SJSA1 (cell line): ENCODE measurements around the gene IFT80. TPM values are rescaled to one million over a fixed set of nuclear protein-coding genes. Genes with fewer than 3 reads are reported as not detected.

Experiments used
- DNase-seq, 2 experiments: peaks; one replicate each; pipeline ENCODE4 v3.0.0-alpha.2; 2015 to 2020; ENCODE audit warnings: low spot score in 2 of 2, low read depth in 1 of 2
- H3K27ac ChIP-seq: fragments of 250-450 bp; sonication (Bioruptor Pico); 2 replicates; pipeline ENCODE4 v1.5.1; 2020; ENCODE audit warnings: mild to moderate bottlenecking, moderate library complexity
- H3K27me3 ChIP-seq: fragments of 250-450 bp; sonication (Bioruptor Pico); replicated peaks from 2 replicates; pipeline ENCODE4 v1.5.1; 2020; ENCODE audit warnings: mild to moderate bottlenecking, moderate library complexity
- H3K36me3 ChIP-seq: fragments of 250-450 bp; sonication (Bioruptor Pico); 2 replicates; pipeline ENCODE4 v1.5.1; 2020; ENCODE audit warnings: mild to moderate bottlenecking
- H3K4me1 ChIP-seq: fragments of 250-450 bp; sonication (Bioruptor Pico); replicated peaks from 2 replicates; pipeline ENCODE4 v1.6.1; 2021; ENCODE audit warnings: mild to moderate bottlenecking
- H3K4me3 ChIP-seq: fragments of 250-450 bp; sonication (Bioruptor Pico); 2 replicates; pipeline ENCODE4 v1.5.1; 2020; ENCODE audit warnings: mild to moderate bottlenecking
- H3K9me3 ChIP-seq: fragments of 250-450 bp; sonication (Bioruptor Pico); replicated peaks from 2 replicates; pipeline ENCODE4 v1.5.1; 2020; ENCODE audit warnings: mild to moderate bottlenecking
- total RNA-seq: library from RNA; depleted of rRNA; stranded (reverse); fragments of >200 nt; shearing (Covaris generic); gene quantifications from 2 replicates; pipeline ENCODE4 v1.2.3, GENCODE V29; 2014; rRNA removed

IFT80 gene
- total RNA-seq, 1 experiment from 2014 or later, result 26.9 TPM

GRCh38 chr3:160217675-160218074 is 181.3 kb downstream of the IFT80 start:
- H3K36me3 ChIP-seq, result no peaks in the 10 kb centered on the region
- no peak overlapping the region for H3K27ac ChIP-seq
- no peaks in the 10 kb centered on the region for H3K9me3 ChIP-seq
- no peak for DNase-seq
- H3K4me3 ChIP-seq, result no peak overlapping the region
- H3K27me3 ChIP-seq, result peaks cover 22% of the 10 kb centered on the region
- H3K4me1 ChIP-seq, result no peaks in the 10 kb centered on the region

DNA sequence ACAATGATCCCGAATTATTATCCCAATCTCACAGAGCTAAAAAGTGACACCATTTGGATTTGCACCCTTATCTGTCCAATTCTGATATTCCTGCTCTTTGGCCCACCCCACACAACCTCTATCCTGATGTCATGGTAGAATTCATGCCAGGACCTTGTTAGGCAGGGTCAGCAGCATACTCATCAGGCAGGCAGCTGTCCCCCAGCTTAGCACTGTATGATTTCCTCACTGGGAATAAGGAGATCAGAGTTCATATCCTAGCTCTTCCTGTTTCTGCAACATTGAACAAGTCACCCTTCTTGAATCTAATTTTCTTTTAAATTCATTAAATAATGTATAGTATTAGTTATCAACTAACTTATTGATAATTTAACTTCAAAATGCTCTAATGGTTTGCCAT is 185.8 kb downstream of the IFT80 start:
- DNase-seq, result no peak
- H3K4me1 ChIP-seq, result no peaks in the 10 kb centered on the region
- no peak overlapping the region for H3K4me3 ChIP-seq
- no peaks in the 10 kb centered on the region for H3K9me3 ChIP-seq
- no peaks in the 10 kb centered on the region for H3K36me3 ChIP-seq
- no peak overlapping the region for H3K27ac ChIP-seq
- H3K27me3 ChIP-seq, result peaks cover 11% of the 10 kb centered on the region

DNA sequence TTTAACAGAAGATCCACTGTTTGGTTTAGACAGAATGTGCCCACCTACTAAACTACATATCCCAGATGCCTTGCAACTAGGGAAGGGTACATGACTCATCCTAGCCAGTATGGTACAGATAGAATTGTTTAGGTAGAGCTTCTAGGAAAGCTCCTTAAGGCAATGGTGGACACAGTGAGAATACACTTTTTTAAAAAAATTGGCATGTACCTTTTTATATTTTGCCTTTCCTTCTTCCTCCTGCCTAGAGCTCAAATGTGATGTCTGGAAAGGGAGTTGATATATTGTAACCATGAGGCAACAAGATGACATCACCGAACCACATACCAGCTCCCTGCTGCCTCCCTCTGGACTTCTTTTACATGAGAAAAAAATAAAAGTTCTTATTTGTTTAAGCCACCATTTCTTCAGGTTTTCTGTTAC is 188.2 kb downstream of the IFT80 start:
- Histone ChIP-seq H3K9me3 (no peaks in the 10 kb centered on the region), H3K4me3 (no peak overlapping the region), H3K27me3 (peaks cover 8% of the 10 kb centered on the region), H3K4me1 (no peaks in the 10 kb centered on the region), H3K27ac (no peak overlapping the region), H3K36me3 (no peaks in the 10 kb centered on the region)
- DNase-seq, result peak in 1 of 2 experiments; percentile 19

DNA sequence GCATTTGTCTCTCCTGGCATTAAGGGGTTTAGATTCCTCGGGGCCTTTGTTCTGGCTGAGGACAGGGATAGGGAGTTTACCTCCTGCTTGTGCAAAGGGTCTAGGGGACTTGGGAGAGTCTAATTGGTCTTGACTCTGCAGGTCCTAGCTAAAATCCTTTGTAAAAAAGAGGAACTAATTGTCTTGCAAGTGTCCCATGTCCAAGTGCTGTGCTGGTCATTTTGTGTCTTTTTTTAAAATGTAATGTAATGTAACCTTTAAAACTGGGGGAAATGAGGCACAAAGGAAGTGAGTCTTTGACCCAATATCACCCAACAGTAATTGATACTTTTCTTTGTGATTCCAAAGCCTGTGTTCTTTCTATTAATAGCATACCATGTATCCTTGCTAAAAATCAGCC is 188.7 kb downstream of the IFT80 start:
- H3K27ac ChIP-seq, result no peak overlapping the region
- no peak for DNase-seq
- H3K4me3 ChIP-seq, result no peak overlapping the region
- H3K9me3 ChIP-seq, result no peaks in the 10 kb centered on the region
- peaks cover 7% of the 10 kb centered on the region for H3K27me3 ChIP-seq
- H3K4me1 ChIP-seq, result no peaks in the 10 kb centered on the region
- H3K36me3 ChIP-seq, result no peaks in the 10 kb centered on the region

Other genes starting within 250 kb of the IFT80 start
- not detected in 2 replicates for gene C3orf80, start 173.8 kb downstream of the IFT80 start, total RNA-seq
- gene SMC4, start 425 bp upstream of the IFT80 start, total RNA-seq, result 125 and 198 TPM in 2 replicates
- gene TRIM59, start 50.6 kb upstream of the IFT80 start, total RNA-seq, result 99.9 and 119 TPM in 2 replicates
- gene KPNA4, start 166.3 kb upstream of the IFT80 start, total RNA-seq, result 18.3 and 24.3 TPM in 2 replicates